Fibroblast of lung (primary cell): ENCODE results near the gene ZNF346.

Source experiments
- EZH2 ChIP-seq: IDR thresholded peaks from 2 replicates; pipeline ENCODE4 v1.5.1; 2012; ENCODE audit warnings: low read length, control low read depth, mild to moderate bottlenecking; ENCODE audit errors: missing control alignments
- TF ChIP-seq, protein P1 (sequence below), 2 donors: IDR thresholded peaks in 1 of 2; conservative IDR thresholded peaks in 1 of 2; 1 replicate in 1 of 2; 2 replicates in 1 of 2; pipeline ENCODE4 v1.5.1; 2011 to 2012; ENCODE audit warnings: low read length in 2 of 2, control low read depth in 1 of 2, inconsistent platforms in 1 of 2, low read depth in 1 of 2, mild to moderate bottlenecking in 1 of 2

DNA sequence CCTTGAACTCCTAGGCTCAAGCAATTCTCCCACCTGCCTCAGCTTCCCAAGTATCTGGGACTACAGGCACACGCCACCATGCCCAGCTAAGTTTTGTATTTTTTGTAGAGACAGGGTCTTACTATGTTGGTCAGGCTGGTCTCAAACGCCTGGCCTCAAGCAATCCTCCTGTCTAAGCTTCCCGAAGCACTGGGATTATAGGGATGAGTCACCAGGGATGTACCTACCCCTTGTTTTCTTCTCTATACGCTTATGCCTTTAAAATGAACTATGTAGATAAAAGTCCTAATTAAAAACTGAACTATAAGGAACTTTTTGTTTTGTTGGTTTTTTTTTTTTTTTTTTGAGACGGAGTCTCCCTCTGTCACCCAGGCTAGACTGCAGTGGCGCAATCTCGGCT is 41.7 kb upstream of the ZNF346 start:
- no peak for TF ChIP-seq EZH2
- TF ChIP-seq, protein P1, sequence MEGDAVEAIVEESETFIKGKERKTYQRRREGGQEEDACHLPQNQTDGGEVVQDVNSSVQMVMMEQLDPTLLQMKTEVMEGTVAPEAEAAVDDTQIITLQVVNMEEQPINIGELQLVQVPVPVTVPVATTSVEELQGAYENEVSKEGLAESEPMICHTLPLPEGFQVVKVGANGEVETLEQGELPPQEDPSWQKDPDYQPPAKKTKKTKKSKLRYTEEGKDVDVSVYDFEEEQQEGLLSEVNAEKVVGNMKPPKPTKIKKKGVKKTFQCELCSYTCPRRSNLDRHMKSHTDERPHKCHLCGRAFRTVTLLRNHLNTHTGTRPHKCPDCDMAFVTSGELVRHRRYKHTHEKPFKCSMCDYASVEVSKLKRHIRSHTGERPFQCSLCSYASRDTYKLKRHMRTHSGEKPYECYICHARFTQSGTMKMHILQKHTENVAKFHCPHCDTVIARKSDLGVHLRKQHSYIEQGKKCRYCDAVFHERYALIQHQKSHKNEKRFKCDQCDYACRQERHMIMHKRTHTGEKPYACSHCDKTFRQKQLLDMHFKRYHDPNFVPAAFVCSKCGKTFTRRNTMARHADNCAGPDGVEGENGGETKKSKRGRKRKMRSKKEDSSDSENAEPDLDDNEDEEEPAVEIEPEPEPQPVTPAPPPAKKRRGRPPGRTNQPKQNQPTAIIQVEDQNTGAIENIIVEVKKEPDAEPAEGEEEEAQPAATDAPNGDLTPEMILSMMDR (conservative IDR thresholded peaks at IDR 0.05 in 1 of 2, IDR thresholded peaks at IDR 0.05 in 1 of 2; ENCODE audit: low read depth in 1 of 2, low read length in 2 of 2): no peak
